ENCODE results near the gene UBE2G2.

The UBE2G2 gene

DNA sequence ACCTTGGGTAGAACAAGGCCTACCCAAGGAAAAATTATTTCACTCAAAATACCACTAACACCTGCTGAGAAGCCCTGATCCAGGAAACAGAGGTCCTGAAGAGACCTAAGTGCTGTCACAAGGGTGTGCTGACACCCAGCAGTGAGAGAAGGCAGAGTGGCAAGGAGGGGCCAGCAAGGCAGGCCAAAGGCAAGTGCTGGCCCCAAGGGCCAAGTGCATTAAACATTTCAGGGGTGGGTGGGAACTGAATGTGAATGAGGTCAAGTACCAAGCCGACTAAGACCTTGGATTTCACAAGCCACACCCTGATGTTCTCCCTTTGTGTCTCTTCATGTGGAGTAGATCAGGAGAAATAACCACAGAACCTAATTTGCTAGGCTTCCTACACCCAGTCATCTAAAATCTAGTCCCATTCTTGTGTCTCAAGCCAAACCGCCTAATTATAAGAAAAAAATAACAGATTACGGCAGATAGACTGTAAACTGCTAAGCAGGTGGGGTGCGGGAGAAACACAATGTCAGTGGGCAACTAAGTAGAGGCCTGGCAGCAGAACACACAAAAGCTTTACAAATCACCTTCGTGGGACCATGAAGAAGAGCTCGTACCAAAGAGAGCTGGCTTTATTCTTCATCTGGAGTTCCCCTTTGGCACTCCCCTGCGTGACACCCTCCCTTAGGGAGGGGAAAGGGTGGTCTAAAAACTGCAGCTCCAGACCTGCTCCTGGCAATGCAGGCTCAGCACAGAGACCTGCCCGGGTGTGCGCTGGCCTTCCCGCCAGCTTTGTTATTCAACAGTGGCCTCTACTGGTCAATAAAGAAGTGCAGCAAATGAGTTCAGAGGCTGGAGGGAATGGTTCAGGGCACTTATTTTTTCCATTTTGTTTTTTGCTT is 8.7 kb downstream of the UBE2G2 start:
- peak; percentile 80 for DNase-seq (ENCODE audit: low spot score)
- TF ChIP-seq, protein P1, sequence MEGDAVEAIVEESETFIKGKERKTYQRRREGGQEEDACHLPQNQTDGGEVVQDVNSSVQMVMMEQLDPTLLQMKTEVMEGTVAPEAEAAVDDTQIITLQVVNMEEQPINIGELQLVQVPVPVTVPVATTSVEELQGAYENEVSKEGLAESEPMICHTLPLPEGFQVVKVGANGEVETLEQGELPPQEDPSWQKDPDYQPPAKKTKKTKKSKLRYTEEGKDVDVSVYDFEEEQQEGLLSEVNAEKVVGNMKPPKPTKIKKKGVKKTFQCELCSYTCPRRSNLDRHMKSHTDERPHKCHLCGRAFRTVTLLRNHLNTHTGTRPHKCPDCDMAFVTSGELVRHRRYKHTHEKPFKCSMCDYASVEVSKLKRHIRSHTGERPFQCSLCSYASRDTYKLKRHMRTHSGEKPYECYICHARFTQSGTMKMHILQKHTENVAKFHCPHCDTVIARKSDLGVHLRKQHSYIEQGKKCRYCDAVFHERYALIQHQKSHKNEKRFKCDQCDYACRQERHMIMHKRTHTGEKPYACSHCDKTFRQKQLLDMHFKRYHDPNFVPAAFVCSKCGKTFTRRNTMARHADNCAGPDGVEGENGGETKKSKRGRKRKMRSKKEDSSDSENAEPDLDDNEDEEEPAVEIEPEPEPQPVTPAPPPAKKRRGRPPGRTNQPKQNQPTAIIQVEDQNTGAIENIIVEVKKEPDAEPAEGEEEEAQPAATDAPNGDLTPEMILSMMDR (IDR thresholded peaks at IDR 0.05; ENCODE audit: extremely low read depth, insufficient read depth, missing control alignments): peak; percentile 84
- in situ Hi-C loops (cut with MboI; ENCODE audit: low pct_unique_long_range_greater_than_20kb, low sequenced_read_pairs, unreplicated experiment): loop anchor here (5.0 to 25.0 kb wide), 4 partner anchors 132 to 456 kb away; partner anchors contain the start of genes CFAP410 and ITGB2

DNA sequence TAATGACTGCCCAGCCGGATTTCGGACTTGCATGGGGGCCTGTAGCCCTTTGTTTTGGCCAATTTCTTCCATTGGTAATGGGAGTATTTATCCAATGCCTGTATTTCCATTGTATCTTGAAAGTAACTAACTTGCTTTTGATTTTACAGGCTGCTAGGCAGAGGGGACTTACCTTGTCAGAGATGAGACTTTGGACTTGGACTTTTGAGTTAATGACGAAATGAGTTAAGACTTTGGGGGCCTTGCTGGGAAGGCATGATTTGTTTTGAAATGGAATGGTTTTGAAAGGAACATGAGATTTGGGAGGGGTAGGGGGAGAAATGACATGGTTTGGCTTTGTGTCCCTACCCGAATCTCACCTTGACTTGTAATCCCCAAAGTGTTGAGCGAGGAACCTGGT is 9.6 kb downstream of the UBE2G2 start:
- in situ Hi-C loops (cut with MboI; ENCODE audit: low pct_unique_long_range_greater_than_20kb, low sequenced_read_pairs, unreplicated experiment): loop anchor here (5.0 to 25.0 kb wide), 4 partner anchors 133 to 455 kb away; partner anchors contain the start of genes CFAP410 and ITGB2
- TF ChIP-seq, protein P1 (IDR thresholded peaks at IDR 0.05; ENCODE audit: extremely low read depth, insufficient read depth, missing control alignments): no peak
- DNase-seq (ENCODE audit: low spot score): no peak

DNA sequence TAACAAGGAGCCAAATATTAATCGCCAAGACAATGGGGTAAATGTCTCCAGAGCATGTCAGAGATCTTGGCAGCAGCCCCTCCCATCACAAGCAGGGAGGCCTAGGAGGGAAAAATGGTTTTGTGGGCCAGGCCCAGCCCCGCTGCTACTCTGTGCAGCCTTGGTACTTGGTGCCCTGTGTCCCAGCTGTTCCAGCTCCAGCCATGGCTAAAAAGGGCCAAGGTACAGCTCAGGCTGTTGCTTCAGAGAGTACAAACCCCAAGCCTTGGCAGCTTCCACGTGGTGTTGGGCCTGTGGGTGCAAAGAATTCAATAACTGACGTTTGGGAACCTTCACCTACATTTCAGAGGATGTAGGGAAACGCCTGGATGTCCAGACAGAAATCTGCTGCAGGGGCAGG is 10.4 kb downstream of the UBE2G2 start:
- TF ChIP-seq, protein P1 (IDR thresholded peaks at IDR 0.05; ENCODE audit: extremely low read depth, insufficient read depth, missing control alignments): no peak
- in situ Hi-C loops (cut with MboI; ENCODE audit: low pct_unique_long_range_greater_than_20kb, low sequenced_read_pairs, unreplicated experiment): loop anchor here (5.0 to 25.0 kb wide), 4 partner anchors 134 to 454 kb away; partner anchors contain the start of genes CFAP410 and ITGB2
- DNase-seq (ENCODE audit: low spot score): no peak

DNA sequence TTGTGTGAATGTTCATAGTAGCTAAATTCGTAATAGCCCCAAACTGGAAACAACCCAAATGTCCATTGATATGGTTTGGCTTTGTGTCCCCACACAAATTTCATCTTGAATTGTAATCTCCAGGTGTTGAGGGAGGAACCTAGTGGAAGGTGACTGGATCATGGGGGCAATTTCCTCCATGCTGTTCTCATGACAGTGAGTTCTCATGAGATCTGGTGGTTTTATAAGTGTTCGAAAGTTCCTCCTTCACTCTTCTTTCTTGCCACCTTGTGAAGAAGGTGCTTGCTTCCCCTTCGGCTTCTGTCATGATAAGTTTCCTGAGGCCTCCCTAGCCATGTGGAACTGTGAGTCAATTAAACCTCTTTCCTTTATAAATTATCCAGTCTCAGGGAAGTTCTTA is 11.3 kb downstream of the UBE2G2 start:
- no peak for DNase-seq (ENCODE audit: low spot score)
- in situ Hi-C loops (cut with MboI; ENCODE audit: low pct_unique_long_range_greater_than_20kb, low sequenced_read_pairs, unreplicated experiment): loop anchor here (5.0 to 25.0 kb wide), 4 partner anchors 134 to 453 kb away; partner anchors contain the start of genes CFAP410 and ITGB2
- TF ChIP-seq, protein P1 (IDR thresholded peaks at IDR 0.05; ENCODE audit: extremely low read depth, insufficient read depth, missing control alignments): no peak

DNA sequence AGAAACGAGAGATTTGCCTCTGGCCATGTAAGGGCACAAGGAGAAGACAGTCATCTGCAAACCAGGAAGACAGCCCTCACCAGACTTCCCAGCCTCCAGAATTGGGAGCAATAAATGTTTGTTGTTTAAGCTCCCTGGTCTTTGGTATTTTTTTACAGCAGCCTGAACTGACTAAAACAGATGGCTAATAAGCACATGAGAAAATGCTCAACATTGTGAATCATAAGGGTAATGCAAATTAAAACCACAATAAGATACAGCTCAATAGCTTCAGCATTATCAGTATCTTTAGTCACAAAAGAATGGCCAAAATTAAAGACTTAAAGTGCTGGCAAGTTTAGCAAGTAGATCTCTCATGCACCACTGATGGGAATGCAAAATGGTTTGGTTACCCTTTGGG is 11.7 kb downstream of the UBE2G2 start:
- in situ Hi-C loops (cut with MboI; ENCODE audit: low pct_unique_long_range_greater_than_20kb, low sequenced_read_pairs, unreplicated experiment): loop anchor here (5.0 to 25.0 kb wide), 4 partner anchors 135 to 453 kb away; partner anchors contain the start of genes CFAP410 and ITGB2
- TF ChIP-seq, protein P1 (IDR thresholded peaks at IDR 0.05; ENCODE audit: extremely low read depth, insufficient read depth, missing control alignments): no peak
- no peak for DNase-seq (ENCODE audit: low spot score)

DNA sequence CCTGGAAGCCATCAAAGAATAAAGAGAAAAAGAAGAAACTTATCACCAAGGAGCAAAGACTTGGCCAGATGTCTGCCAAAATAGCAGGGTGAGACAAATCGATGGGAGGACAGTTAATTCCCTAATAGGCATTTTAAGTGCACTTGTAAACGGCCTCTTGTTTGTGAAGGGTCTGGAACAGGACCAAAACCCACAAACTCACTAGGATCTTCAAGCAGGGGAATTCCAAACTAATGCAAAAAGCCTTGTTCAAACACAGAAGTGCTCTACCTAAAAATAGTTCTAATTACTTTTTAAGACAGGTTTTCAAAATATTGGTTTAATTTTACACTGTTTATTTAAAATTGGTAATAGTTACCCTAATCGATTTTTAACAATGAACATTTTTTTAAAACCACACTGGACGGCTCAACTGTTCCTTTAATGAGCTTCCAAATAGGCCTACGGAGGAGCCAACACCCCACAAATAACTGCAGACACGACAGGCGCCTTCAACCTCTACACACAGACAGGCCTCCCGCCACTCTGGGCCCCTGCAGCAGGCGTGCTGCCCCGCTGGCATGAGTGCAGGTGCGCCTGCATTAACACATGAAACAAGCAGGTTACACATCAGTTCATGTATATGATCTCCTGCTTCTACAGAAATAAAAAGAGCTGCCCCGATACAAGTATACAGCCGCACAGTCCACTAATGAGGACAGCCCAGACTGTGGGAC is 15.8 kb downstream of the UBE2G2 start:
- TF ChIP-seq, protein P1 (IDR thresholded peaks at IDR 0.05; ENCODE audit: extremely low read depth, insufficient read depth, missing control alignments): no peak
- no peak for DNase-seq (ENCODE audit: low spot score)
- in situ Hi-C loops (cut with MboI; ENCODE audit: low pct_unique_long_range_greater_than_20kb, low sequenced_read_pairs, unreplicated experiment): loop anchor here (25.0 kb wide), 2 partner anchors 327 to 448 kb away; partner anchors contain the start of gene CFAP410

Data from GM13977 (cell line).